ENCODE results near the gene GPBP1.

GPBP1 gene

GRCh38 chr5:57221049-57221568 is 47.2 kb downstream of the GPBP1 start:
- Histone ChIP-seq H3K27me3 (ENCODE audit: control insufficient read depth, insufficient read depth, low read length) (no peaks in the 10 kb centered on the region), H3K4me1 (peaks cover 4% of the 10 kb centered on the region), H3K27ac (no peak overlapping the region), H3K9me3 (ENCODE audit: control insufficient read depth, low read length) (no peaks in the 10 kb centered on the region), H3K36me3 (ENCODE audit: control insufficient read depth, insufficient read depth, low read length) (no peaks in the 10 kb centered on the region), H3K4me3 (ENCODE audit: low read depth, low read length) (no peak overlapping the region), H3K9ac (no peak overlapping the region), H2AFZ (no peak overlapping the region), H3K79me2 (peaks cover 42% of the 10 kb centered on the region), H3K4me2 (ENCODE audit: low read length) (no peak overlapping the region)
- peak; percentile 96 for TF ChIP-seq CTCF (IDR thresholded peaks at IDR 0.05)

GRCh38 chr5:57225553-57225952 is 51.7 kb downstream of the GPBP1 start:
- H3K36me3 ChIP-seq (ENCODE audit: control insufficient read depth, insufficient read depth, low read length): no peaks in the 10 kb centered on the region
- H3K4me3 ChIP-seq (ENCODE audit: low read depth, low read length): no peak overlapping the region
- H3K27ac ChIP-seq: no peak overlapping the region
- no peaks in the 10 kb centered on the region for H3K27me3 ChIP-seq (ENCODE audit: control insufficient read depth, insufficient read depth, low read length)
- H3K4me2 ChIP-seq (ENCODE audit: low read length): no peak overlapping the region
- H3K4me1 ChIP-seq: peaks cover 4% of the 10 kb centered on the region
- no peak overlapping the region for H2AFZ ChIP-seq
- H3K9ac ChIP-seq: no peak overlapping the region
- no peak for TF ChIP-seq CTCF (IDR thresholded peaks at IDR 0.05)
- H3K79me2 ChIP-seq: peaks cover 54% of the 10 kb centered on the region
- H3K9me3 ChIP-seq (ENCODE audit: control insufficient read depth, low read length): no peaks in the 10 kb centered on the region

- Histone ChIP-seq H3K4me3 (ENCODE audit: low read depth, low read length) (no peak overlapping the region), H3K27me3 (ENCODE audit: control insufficient read depth, insufficient read depth, low read length) (no peaks in the 10 kb centered on the region), H3K9ac (no peak overlapping the region), H3K79me2 (peaks cover 57% of the 10 kb centered on the region), H3K27ac (no peak overlapping the region), H3K4me2 (ENCODE audit: low read length) (no peak overlapping the region), H3K4me1 (no peaks in the 10 kb centered on the region), H3K36me3 (ENCODE audit: control insufficient read depth, insufficient read depth, low read length) (no peaks in the 10 kb centered on the region), H2AFZ (no peak overlapping the region), H3K9me3 (ENCODE audit: control insufficient read depth, low read length) (no peaks in the 10 kb centered on the region)
- no peak for TF ChIP-seq CTCF (IDR thresholded peaks at IDR 0.05)
These were observed 55.5 kb downstream of the GPBP1 start for GRCh38 chr5:57229313-57229712.

- Histone ChIP-seq H3K9me3 (ENCODE audit: control insufficient read depth, low read length) (no peaks in the 10 kb centered on the region), H3K79me2 (peaks cover 50% of the 10 kb centered on the region), H3K36me3 (ENCODE audit: control insufficient read depth, insufficient read depth, low read length) (no peaks in the 10 kb centered on the region), H3K4me2 (ENCODE audit: low read length) (no peak overlapping the region), H3K4me3 (ENCODE audit: low read depth, low read length) (no peak overlapping the region), H3K4me1 (no peaks in the 10 kb centered on the region), H2AFZ (no peak overlapping the region), H3K27me3 (ENCODE audit: control insufficient read depth, insufficient read depth, low read length) (no peaks in the 10 kb centered on the region), H3K9ac (no peak overlapping the region), H3K27ac (no peak overlapping the region)
- TF ChIP-seq CTCF (IDR thresholded peaks at IDR 0.05): no peak
These were observed 57.7 kb downstream of the GPBP1 start for GRCh38 chr5:57231607-57232006.

- Histone ChIP-seq H3K36me3 (ENCODE audit: control insufficient read depth, insufficient read depth, low read length) (no peaks in the 10 kb centered on the region), H3K9ac (no peak overlapping the region), H3K27ac (no peak overlapping the region), H3K27me3 (ENCODE audit: control insufficient read depth, insufficient read depth, low read length) (no peaks in the 10 kb centered on the region), H3K9me3 (ENCODE audit: control insufficient read depth, low read length) (no peaks in the 10 kb centered on the region), H3K4me3 (ENCODE audit: low read depth, low read length) (no peak overlapping the region), H3K79me2 (peaks cover 44% of the 10 kb centered on the region), H3K4me2 (ENCODE audit: low read length) (no peak overlapping the region), H3K4me1 (no peaks in the 10 kb centered on the region), H2AFZ (no peak overlapping the region)
- TF ChIP-seq CTCF (IDR thresholded peaks at IDR 0.05): no peak
These were observed 58.6 kb downstream of the GPBP1 start for GRCh38 chr5:57232293-57233033.

Measured in parathyroid adenoma (tissue), 2 donors.